MM.1S (cell line): ENCODE results near the gene MS4A4A.

ENCODE experiments used
- DNase-seq: peaks from one replicate; pipeline ENCODE4 v3.0.0-alpha.2; 2015
- H2AFZ ChIP-seq: fragments of 300-600 bp; sonication (generic); 2 replicates; pipeline ENCODE4 v1.6.0; 2016; ENCODE audit warnings: antibody characterized with exemption, low read length
- H3F3A ChIP-seq: fragments of 300-600 bp; sonication (generic); 2 replicates; pipeline ENCODE4 v1.6.1; 2016; ENCODE audit warnings: mild to moderate bottlenecking, antibody characterized with exemption, low read length, moderate library complexity, mixed read lengths; ENCODE audit not compliant: insufficient read depth
- H3K27ac ChIP-seq: fragments of 300-600 bp; sonication (generic); 2 replicates; pipeline ENCODE4 v1.5.1; 2016; ENCODE audit warnings: mild to moderate bottlenecking, low read length
- H3K27me3 ChIP-seq: fragments of 300-600 bp; sonication (generic); replicated peaks from 2 replicates; pipeline ENCODE4 v1.6.0; 2016; ENCODE audit warnings: low read length; ENCODE audit not compliant: insufficient read depth
- H3K36me3 ChIP-seq: fragments of 300-600 bp; sonication (generic); replicated peaks from 2 replicates; pipeline ENCODE4 v1.6.1; 2016; ENCODE audit warnings: mild to moderate bottlenecking, low read length, mixed read lengths; ENCODE audit not compliant: insufficient read depth
- H3K4me1 ChIP-seq: fragments of 300-600 bp; sonication (generic); 2 replicates; pipeline ENCODE4 v1.6.1; 2016; ENCODE audit warnings: low read length, mixed read lengths
- H3K4me2 ChIP-seq: fragments of 300-600 bp; sonication (generic); 2 replicates; pipeline ENCODE4 v1.6.0; 2016; ENCODE audit warnings: low read depth, low read length
- H3K4me3 ChIP-seq: fragments of 300-600 bp; sonication (generic); 2 replicates; pipeline ENCODE4 v1.5.1; 2016; ENCODE audit warnings: low read length, mixed read lengths
- H3K79me2 ChIP-seq: fragments of 300-600 bp; sonication (generic); 2 replicates; pipeline ENCODE4 v1.6.1; 2016; ENCODE audit warnings: mixed run types, low read length, mixed read lengths
- H3K9ac ChIP-seq: fragments of 300-600 bp; sonication (generic); 2 replicates; pipeline ENCODE4 v1.6.1; 2016; ENCODE audit warnings: low read length, mixed read lengths
- H3K9me2 ChIP-seq: fragments of 300-600 bp; sonication (generic); replicated peaks from 2 replicates; pipeline ENCODE4 v1.6.1; 2016; ENCODE audit warnings: mild to moderate bottlenecking, low read length, mixed read lengths; ENCODE audit not compliant: insufficient read depth
- H3K9me3 ChIP-seq: fragments of 300-600 bp; sonication (generic); replicated peaks from 2 replicates; pipeline ENCODE4 v1.6.1; 2016; ENCODE audit warnings: mild to moderate bottlenecking, low read length, mixed read lengths; ENCODE audit not compliant: insufficient read depth
- H4K20me1 ChIP-seq: fragments of 300-600 bp; sonication (generic); 2 replicates; pipeline ENCODE4 v1.6.1; 2016; ENCODE audit warnings: mild to moderate bottlenecking, low read length, moderate library complexity, mixed read lengths; ENCODE audit not compliant: insufficient read depth
- EZH2 ChIP-seq: fragments of 300-600 bp; sonication (generic); optimal IDR thresholded peaks from 2 replicates; pipeline ENCODE3; 2017; ENCODE audit warnings: low read depth, mild to moderate bottlenecking, antibody characterized with exemption, low read length, mixed read lengths
- EZH2phosphoT487 ChIP-seq: fragments of 300-600 bp; sonication (generic); IDR thresholded peaks from 2 replicates; pipeline ENCODE4 v1.6.1; 2018; ENCODE audit warnings: antibody characterized with exemption, low read length
- TF ChIP-seq, protein P1 (sequence below): fragments of 300-600 bp; sonication (generic); IDR thresholded peaks from 2 replicates; pipeline ENCODE4 v1.5.1; 2016; ENCODE audit warnings: antibody characterized with exemption, low read length, mixed read lengths

The MS4A4A gene

DNA sequence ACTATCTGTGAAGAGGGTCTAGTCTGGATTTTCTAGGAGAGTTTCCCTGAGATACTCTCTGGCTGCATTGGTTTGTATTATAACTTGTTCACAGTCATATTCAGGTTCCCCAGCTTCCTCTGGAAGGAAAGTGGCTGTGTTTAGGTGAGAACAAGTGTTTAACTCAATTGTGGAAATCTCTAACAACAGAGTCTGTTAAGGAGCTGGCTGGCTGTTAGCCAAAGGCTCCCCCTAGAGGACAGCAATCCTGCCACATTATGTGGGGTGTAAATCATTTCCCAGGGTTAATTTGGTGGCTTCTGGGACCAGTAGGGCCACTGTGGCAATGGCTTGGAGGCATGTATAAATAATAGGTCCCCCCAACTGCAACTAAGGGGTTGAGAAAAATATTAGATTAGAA is 65.0 kb downstream of the MS4A4A start:
- no peak overlapping the region for H3K9ac ChIP-seq
- H3K27me3 ChIP-seq: no peaks in the 10 kb centered on the region
- no peaks in the 10 kb centered on the region for H4K20me1 ChIP-seq
- DNase-seq: peak; percentile 33
- no peak overlapping the region for H3K4me3 ChIP-seq
- H3K4me1 ChIP-seq: no peaks in the 10 kb centered on the region
- H3K9me3 ChIP-seq: no peaks in the 10 kb centered on the region
- H3K36me3 ChIP-seq: no peaks in the 10 kb centered on the region
- no peak overlapping the region for H3K4me2 ChIP-seq
- TF ChIP-seq, protein P1, sequence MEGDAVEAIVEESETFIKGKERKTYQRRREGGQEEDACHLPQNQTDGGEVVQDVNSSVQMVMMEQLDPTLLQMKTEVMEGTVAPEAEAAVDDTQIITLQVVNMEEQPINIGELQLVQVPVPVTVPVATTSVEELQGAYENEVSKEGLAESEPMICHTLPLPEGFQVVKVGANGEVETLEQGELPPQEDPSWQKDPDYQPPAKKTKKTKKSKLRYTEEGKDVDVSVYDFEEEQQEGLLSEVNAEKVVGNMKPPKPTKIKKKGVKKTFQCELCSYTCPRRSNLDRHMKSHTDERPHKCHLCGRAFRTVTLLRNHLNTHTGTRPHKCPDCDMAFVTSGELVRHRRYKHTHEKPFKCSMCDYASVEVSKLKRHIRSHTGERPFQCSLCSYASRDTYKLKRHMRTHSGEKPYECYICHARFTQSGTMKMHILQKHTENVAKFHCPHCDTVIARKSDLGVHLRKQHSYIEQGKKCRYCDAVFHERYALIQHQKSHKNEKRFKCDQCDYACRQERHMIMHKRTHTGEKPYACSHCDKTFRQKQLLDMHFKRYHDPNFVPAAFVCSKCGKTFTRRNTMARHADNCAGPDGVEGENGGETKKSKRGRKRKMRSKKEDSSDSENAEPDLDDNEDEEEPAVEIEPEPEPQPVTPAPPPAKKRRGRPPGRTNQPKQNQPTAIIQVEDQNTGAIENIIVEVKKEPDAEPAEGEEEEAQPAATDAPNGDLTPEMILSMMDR: peak; percentile 73
- TF ChIP-seq EZH2: no peak
- H3K79me2 ChIP-seq: no peaks in the 10 kb centered on the region
- no peaks in the 10 kb centered on the region for H3K9me2 ChIP-seq
- H3K27ac ChIP-seq: no peak overlapping the region
- H2AFZ ChIP-seq: no peak overlapping the region
- no peaks in the 10 kb centered on the region for H3F3A ChIP-seq

DNA sequence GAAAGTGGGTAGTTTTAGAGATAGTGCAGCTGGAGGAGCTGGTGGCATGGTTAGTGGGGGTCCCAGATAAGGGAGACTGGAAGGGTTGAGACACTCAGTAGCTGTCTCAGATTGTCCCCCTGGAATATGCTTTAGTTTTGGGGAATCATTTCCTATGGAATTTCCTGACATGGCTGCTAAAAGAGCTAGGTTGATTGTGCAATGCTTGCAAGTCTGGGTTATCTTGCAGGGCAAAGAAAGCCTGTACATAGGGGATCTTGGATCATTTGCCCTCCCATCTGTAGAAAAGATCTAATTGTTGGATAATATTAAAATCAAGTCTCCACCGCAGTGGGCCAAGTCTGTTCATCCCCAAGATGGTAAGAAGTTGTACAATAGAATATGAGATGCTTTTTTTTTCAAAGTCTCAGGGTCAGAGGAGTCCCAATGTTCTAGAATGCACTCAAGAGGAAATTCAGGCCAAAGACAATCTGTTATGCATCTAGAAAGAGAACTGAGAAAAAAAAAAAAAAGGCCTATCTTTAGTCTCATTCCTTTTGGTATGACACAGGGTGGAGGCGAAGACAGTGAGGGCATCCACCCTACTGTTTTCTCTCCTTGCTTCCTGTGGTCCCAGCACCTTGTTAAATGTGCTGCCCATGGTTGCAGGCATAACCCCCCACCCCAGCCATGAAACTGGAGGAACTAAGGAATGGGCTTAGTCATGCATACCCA is 66.8 kb downstream of the MS4A4A start:
- TF ChIP-seq, protein P1: no peak
- no peak for TF ChIP-seq EZH2
- no peak for TF ChIP-seq EZH2phosphoT487
- Histone ChIP-seq H3K79me2 (no peaks in the 10 kb centered on the region), H3K9me3 (no peaks in the 10 kb centered on the region), H3K4me3 (no peak overlapping the region), H3K9ac (no peak overlapping the region), H3K4me1 (no peaks in the 10 kb centered on the region), H3K36me3 (no peaks in the 10 kb centered on the region), H3K27ac (no peak overlapping the region), H2AFZ (no peak overlapping the region), H3K27me3 (no peaks in the 10 kb centered on the region), H4K20me1 (no peaks in the 10 kb centered on the region), H3F3A (no peaks in the 10 kb centered on the region), H3K9me2 (no peaks in the 10 kb centered on the region), H3K4me2 (no peak overlapping the region)
- no peak for DNase-seq

DNA sequence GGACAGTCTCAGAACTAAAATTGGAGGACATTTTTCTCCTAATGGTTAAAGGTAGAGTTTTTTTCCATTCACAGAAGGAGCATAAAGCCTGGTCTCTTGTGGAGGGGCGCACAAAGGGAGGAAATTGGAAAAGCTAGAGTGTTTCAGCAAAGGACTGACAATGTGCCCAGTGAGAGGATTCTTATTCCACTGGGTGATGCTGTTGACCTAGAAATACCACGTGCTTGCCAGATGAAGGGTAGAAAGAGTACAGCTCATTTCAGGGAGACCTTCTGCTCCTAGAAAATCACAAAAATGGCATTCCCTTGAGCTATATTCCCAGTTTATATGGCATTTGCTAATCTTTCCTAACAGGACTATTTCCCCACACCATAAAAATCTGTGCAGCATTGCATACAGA is 67.7 kb downstream of the MS4A4A start:
- no peak overlapping the region for H3K27ac ChIP-seq
- H3K79me2 ChIP-seq: no peaks in the 10 kb centered on the region
- H3K9me3 ChIP-seq: no peaks in the 10 kb centered on the region
- no peak overlapping the region for H3K4me2 ChIP-seq
- no peak for DNase-seq
- H3K9ac ChIP-seq: no peak overlapping the region
- no peak overlapping the region for H3K4me3 ChIP-seq
- no peaks in the 10 kb centered on the region for H3K9me2 ChIP-seq
- no peaks in the 10 kb centered on the region for H3K4me1 ChIP-seq
- H3K36me3 ChIP-seq: no peaks in the 10 kb centered on the region
- H2AFZ ChIP-seq: no peak overlapping the region
- TF ChIP-seq, protein P1: no peak
- TF ChIP-seq EZH2phosphoT487 (no peak), EZH2 (no peak)
- no peaks in the 10 kb centered on the region for H4K20me1 ChIP-seq
- H3F3A ChIP-seq: no peaks in the 10 kb centered on the region
- no peaks in the 10 kb centered on the region for H3K27me3 ChIP-seq
